ENCODE data around the gene SYDE1. TPM values are rescaled to one million over a fixed set of nuclear protein-coding genes. Genes with fewer than 3 reads are reported as not detected.
A peak's percentile ranks its signal among the peaks of the same experiment; 100 is the strongest.

Gene SYDE1
- polyA plus RNA-seq, 1 donor, result 7.9 TPM

DNA sequence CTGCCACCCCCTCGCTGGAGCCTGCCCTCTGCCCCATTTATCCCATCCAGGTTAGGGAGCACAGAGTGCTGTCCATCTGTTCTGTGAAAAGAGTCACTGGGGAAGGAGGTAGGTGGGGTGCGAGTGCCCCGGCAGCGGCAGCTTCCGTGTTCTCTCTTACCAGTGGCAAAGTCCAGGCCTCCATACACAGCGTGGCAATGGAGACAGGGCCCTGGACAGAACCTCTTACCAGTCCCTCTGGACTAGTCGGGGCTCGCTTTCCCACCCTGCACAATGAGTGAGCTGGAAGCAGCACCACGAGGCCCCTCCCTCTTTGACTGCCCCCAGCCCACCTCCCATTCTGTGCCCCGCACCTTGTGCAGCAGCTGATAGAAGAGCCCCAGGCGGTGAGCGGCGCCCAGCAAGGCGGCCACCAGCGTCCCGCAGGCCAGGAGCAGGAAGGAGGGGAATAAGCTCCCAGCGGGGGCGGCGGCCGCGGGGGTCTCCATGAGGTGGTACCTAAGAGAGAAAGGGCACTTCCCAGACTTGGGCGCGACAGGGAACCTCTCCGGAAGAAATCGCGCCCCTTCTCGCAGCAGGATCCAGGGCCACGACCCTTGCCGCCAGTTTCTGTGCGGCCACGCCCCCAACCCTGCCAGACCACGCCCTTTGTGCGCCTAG is 17.5 kb downstream of the SYDE1 start:
- DNase-seq, result peak; percentile 52 to 86
- no CpG with 5 or more reads among the region's 33 CpGs for WGBS (ENCODE audit: insufficient coverage, low lambda C conversion rate)

GRCh38 chr19:15125232-15126067 is 18.2 kb downstream of the SYDE1 start:
- peaks cover 20% of the 10 kb centered on the region for H3K36me3 ChIP-seq (ENCODE audit: control insufficient read depth, insufficient read depth, low read length)
- H3K4me1 ChIP-seq (ENCODE audit: control insufficient read depth, insufficient read depth, low read length), result peaks cover 6% of the 10 kb centered on the region
- peak overlapping the region; percentile 93 for H3K4me3 ChIP-seq (ENCODE audit: low read length)
- WGBS (ENCODE audit: insufficient coverage, low lambda C conversion rate), result no CpG with 5 or more reads among the region's 61 CpGs
- DNase-seq, result peak; percentile 99
- no peaks in the 10 kb centered on the region for H3K27me3 ChIP-seq (ENCODE audit: control insufficient read depth, insufficient read depth, low read length)
- peaks cover 2% of the 10 kb centered on the region for H3K9me3 ChIP-seq (ENCODE audit: control insufficient read depth, low read depth, low read length)
- peak overlapping the region; percentile 91 for H3K27ac ChIP-seq (ENCODE audit: low read length)

More for the DNA sequence above, 17.5 kb downstream of the SYDE1 start:
- peaks cover 2% of the 10 kb centered on the region for H3K9me3 ChIP-seq (ENCODE audit: control insufficient read depth, low read depth, low read length)
- H3K4me1 ChIP-seq (ENCODE audit: control insufficient read depth, insufficient read depth, low read length), result peaks cover 6% of the 10 kb centered on the region
- H3K27ac ChIP-seq (ENCODE audit: low read length), result peak overlapping the region; percentile 91
- H3K27me3 ChIP-seq (ENCODE audit: control insufficient read depth, insufficient read depth, low read length), result no peaks in the 10 kb centered on the region
- peaks cover 27% of the 10 kb centered on the region for H3K36me3 ChIP-seq (ENCODE audit: control insufficient read depth, insufficient read depth, low read length)
- peak overlapping the region; percentile 93 for H3K4me3 ChIP-seq (ENCODE audit: low read length)

DNA sequence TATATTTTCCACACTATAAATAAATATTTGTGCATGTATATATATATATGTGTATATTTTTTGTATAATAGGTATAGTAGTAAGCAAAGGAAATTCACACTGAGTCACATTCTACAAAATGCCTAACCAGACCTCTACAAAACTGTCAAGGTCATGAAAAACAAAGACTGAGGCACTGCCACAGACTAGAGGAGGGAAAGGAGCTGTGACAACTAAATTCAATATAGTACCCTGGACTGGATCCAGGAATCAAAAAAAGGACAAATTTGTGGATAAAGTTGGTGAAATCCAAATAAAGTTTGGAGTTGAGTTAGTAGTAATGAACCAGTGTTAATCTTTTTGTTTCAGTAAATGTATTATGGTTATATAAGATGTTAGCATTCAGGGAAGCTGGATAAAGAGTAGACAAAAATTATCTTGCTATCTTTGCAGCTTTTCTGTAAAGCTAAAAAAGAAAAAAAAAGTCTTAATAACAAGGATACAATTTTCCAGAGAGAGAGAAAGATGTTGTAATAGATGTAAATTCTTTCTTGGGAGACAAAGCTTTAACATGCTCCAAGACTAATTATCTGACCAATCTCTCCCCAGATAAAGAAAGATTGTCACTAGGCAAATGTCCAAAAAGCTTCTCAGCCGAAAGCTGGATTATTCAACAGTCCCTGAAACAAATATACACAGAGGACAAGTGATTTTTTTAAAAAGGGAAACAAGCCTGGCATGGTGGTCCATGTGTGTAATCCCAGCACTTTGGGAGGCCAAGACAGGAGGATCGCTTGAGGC is 19.1 kb downstream of the SYDE1 start:
- WGBS (ENCODE audit: insufficient coverage, low lambda C conversion rate), result no CpG with 5 or more reads among the region's 2 CpGs
- H3K27me3 ChIP-seq (ENCODE audit: control insufficient read depth, insufficient read depth, low read length), result no peaks in the 10 kb centered on the region
- no peak for DNase-seq
- peaks cover 2% of the 10 kb centered on the region for H3K9me3 ChIP-seq (ENCODE audit: control insufficient read depth, low read depth, low read length)
- H3K36me3 ChIP-seq (ENCODE audit: control insufficient read depth, insufficient read depth, low read length), result peaks cover 11% of the 10 kb centered on the region
- H3K4me3 ChIP-seq (ENCODE audit: low read length), result peak overlapping the region; percentile 93
- peaks cover 6% of the 10 kb centered on the region for H3K4me1 ChIP-seq (ENCODE audit: control insufficient read depth, insufficient read depth, low read length)
- H3K27ac ChIP-seq (ENCODE audit: low read length), result peak overlapping the region; percentile 35

GRCh38 chr19:15128162-15128770 is 21.1 kb downstream of the SYDE1 start:
- 40% methylated on average over 1 of the region's 6 CpGs for WGBS (ENCODE audit: insufficient coverage, low lambda C conversion rate)
- H3K4me1 ChIP-seq (ENCODE audit: control insufficient read depth, insufficient read depth, low read length), result peaks cover 6% of the 10 kb centered on the region
- no peaks in the 10 kb centered on the region for H3K27me3 ChIP-seq (ENCODE audit: control insufficient read depth, insufficient read depth, low read length)
- no peak overlapping the region for H3K4me3 ChIP-seq (ENCODE audit: low read length)
- H3K27ac ChIP-seq (ENCODE audit: low read length), result no peak overlapping the region
- no peaks in the 10 kb centered on the region for H3K36me3 ChIP-seq (ENCODE audit: control insufficient read depth, insufficient read depth, low read length)
- no peak for DNase-seq
- H3K9me3 ChIP-seq (ENCODE audit: control insufficient read depth, low read depth, low read length), result no peaks in the 10 kb centered on the region

GRCh38 chr19:15129856-15130585 is 22.8 kb downstream of the SYDE1 start:
- Histone ChIP-seq H3K9me3 (ENCODE audit: control insufficient read depth, low read depth, low read length) (no peaks in the 10 kb centered on the region), H3K27me3 (ENCODE audit: control insufficient read depth, insufficient read depth, low read length) (no peaks in the 10 kb centered on the region), H3K36me3 (ENCODE audit: control insufficient read depth, insufficient read depth, low read length) (no peaks in the 10 kb centered on the region), H3K4me1 (ENCODE audit: control insufficient read depth, insufficient read depth, low read length) (peaks cover 3% of the 10 kb centered on the region), H3K4me3 (ENCODE audit: low read length) (no peak overlapping the region), H3K27ac (ENCODE audit: low read length) (no peak overlapping the region)
- no peak for DNase-seq
- 78% methylated on average over 1 of the region's 16 CpGs for WGBS (ENCODE audit: insufficient coverage, low lambda C conversion rate)

GRCh38 chr19:15136234-15136954 is 29.2 kb downstream of the SYDE1 start:
- no peak overlapping the region for H3K27ac ChIP-seq (ENCODE audit: low read length)
- WGBS (ENCODE audit: insufficient coverage, low lambda C conversion rate), result no CpG with 5 or more reads among the region's 2 CpGs
- H3K27me3 ChIP-seq (ENCODE audit: control insufficient read depth, insufficient read depth, low read length), result peaks cover 3% of the 10 kb centered on the region
- H3K36me3 ChIP-seq (ENCODE audit: control insufficient read depth, insufficient read depth, low read length), result no peaks in the 10 kb centered on the region
- no peak overlapping the region for H3K4me3 ChIP-seq (ENCODE audit: low read length)
- H3K9me3 ChIP-seq (ENCODE audit: control insufficient read depth, low read depth, low read length), result no peaks in the 10 kb centered on the region
- no peak for DNase-seq
- H3K4me1 ChIP-seq (ENCODE audit: control insufficient read depth, insufficient read depth, low read length), result no peaks in the 10 kb centered on the region

GRCh38 chr19:15137777-15138176 is 30.6 kb downstream of the SYDE1 start:
- Histone ChIP-seq H3K36me3 (ENCODE audit: control insufficient read depth, insufficient read depth, low read length) (no peaks in the 10 kb centered on the region), H3K4me3 (ENCODE audit: low read length) (no peak overlapping the region), H3K4me1 (ENCODE audit: control insufficient read depth, insufficient read depth, low read length) (no peaks in the 10 kb centered on the region), H3K9me3 (ENCODE audit: control insufficient read depth, low read depth, low read length) (no peaks in the 10 kb centered on the region), H3K27me3 (ENCODE audit: control insufficient read depth, insufficient read depth, low read length) (peaks cover 3% of the 10 kb centered on the region), H3K27ac (ENCODE audit: low read length) (no peak overlapping the region)
- DNase-seq, result no peak

DNA sequence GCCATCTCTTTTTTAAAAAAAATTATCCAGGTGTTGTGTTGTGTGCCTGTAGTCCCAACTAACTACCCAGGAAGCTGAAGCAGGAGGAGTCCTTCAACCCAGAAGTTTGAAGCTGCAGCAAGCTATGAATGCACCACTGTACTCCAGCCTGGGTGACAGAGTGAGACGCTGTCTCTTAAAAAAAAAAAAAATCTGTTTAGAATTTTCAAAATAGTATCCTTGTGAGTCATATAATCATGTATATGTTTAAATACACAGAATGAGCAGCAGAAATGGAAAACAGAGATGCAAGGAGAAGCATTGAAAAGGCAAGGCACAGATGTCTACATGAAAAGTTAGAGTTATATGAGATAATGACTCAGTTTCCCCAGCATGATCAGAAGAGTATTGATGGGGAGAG is 31.2 kb downstream of the SYDE1 start:
- H3K4me1 ChIP-seq (ENCODE audit: control insufficient read depth, insufficient read depth, low read length), result no peaks in the 10 kb centered on the region
- no peaks in the 10 kb centered on the region for H3K36me3 ChIP-seq (ENCODE audit: control insufficient read depth, insufficient read depth, low read length)
- no peak overlapping the region for H3K4me3 ChIP-seq (ENCODE audit: low read length)
- no peaks in the 10 kb centered on the region for H3K9me3 ChIP-seq (ENCODE audit: control insufficient read depth, low read depth, low read length)
- WGBS (ENCODE audit: insufficient coverage, low lambda C conversion rate), result no CpG with 5 or more reads among the region's 1 CpG
- H3K27ac ChIP-seq (ENCODE audit: low read length), result no peak overlapping the region
- peaks cover 3% of the 10 kb centered on the region for H3K27me3 ChIP-seq (ENCODE audit: control insufficient read depth, insufficient read depth, low read length)
- no peak for DNase-seq

DNA sequence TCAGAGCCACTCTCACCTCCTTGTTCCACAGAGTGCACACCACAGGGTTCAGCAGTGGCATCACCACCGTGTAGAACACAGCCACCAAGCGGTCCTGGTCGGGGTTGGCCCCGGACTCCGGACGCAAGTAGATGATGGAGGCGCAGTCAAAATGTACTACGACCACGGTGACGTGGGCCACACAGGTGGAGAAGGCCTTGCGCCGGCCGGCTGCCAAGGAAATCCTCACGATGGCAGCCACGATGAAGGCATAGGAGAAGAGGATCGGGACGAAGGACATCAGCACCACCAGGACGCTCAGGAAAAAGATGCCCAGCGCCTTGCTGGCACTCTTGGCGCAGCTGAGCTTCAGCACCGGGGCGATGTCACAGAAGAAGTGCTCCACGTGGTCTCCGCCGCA is 33.9 kb downstream of the SYDE1 start:
- no peaks in the 10 kb centered on the region for H3K36me3 ChIP-seq (ENCODE audit: control insufficient read depth, insufficient read depth, low read length)
- no peaks in the 10 kb centered on the region for H3K9me3 ChIP-seq (ENCODE audit: control insufficient read depth, low read depth, low read length)
- no peak overlapping the region for H3K27ac ChIP-seq (ENCODE audit: low read length)
- no peak for DNase-seq
- no peak overlapping the region for H3K4me3 ChIP-seq (ENCODE audit: low read length)
- H3K4me1 ChIP-seq (ENCODE audit: control insufficient read depth, insufficient read depth, low read length), result no peaks in the 10 kb centered on the region
- H3K27me3 ChIP-seq (ENCODE audit: control insufficient read depth, insufficient read depth, low read length), result peaks cover 5% of the 10 kb centered on the region
- WGBS (ENCODE audit: insufficient coverage, low lambda C conversion rate), result no CpG with 5 or more reads among the region's 25 CpGs

Measured in large intestine (tissue), 3 donors.